Activated CD4-positive, alpha-beta T cell treated with anti-CD3 and anti-CD28 coated beads, Interleukin-2, Interleukin-4, amounts not matched to agents 100 ng/mL and 50 ng/mL, durations not matched to agents 16 hours and 8 hours (primary cell): ENCODE measurements around the gene HPSE2.

Source experiments
- DNase-seq: peaks from one replicate; pipeline ENCODE4 v3.0.0-alpha.2; 2020; ENCODE audit warnings: low spot score

The HPSE2 gene

GRCh38 chr10:98832738-98833137 is 402.9 kb downstream of the HPSE2 start:
- no peak for DNase-seq

- no peak for DNase-seq
Observed at GRCh38 chr10:98832196-98832595, 403.5 kb downstream of the HPSE2 start.

GRCh38 chr10:98831391-98831790 is 404.3 kb downstream of the HPSE2 start:
- DNase-seq = no peak

GRCh38 chr10:98825741-98826140 is 409.9 kb downstream of the HPSE2 start:
- DNase-seq = no peak

GRCh38 chr10:98817396-98817795 is 418.3 kb downstream of the HPSE2 start:
- DNase-seq = no peak

- no peak for DNase-seq
Observed at GRCh38 chr10:98815039-98815885, 420.4 kb downstream of the HPSE2 start.

GRCh38 chr10:98814470-98814869 is 421.2 kb downstream of the HPSE2 start:
- DNase-seq = no peak

- no peak for DNase-seq
Observed at GRCh38 chr10:98808282-98808892, 427.3 kb downstream of the HPSE2 start.

- no peak for DNase-seq
Observed at GRCh38 chr10:98800263-98800662, 435.4 kb downstream of the HPSE2 start.

- DNase-seq = no peak
Observed at GRCh38 chr10:98795467-98795866, 440.2 kb downstream of the HPSE2 start.

- no peak for DNase-seq
Observed at GRCh38 chr10:98790817-98791216, 444.8 kb downstream of the HPSE2 start.

- DNase-seq = no peak
Observed at GRCh38 chr10:98778277-98778759, 457.3 kb downstream of the HPSE2 start.

GRCh38 chr10:98758463-98758862 is 477.2 kb downstream of the HPSE2 start:
- no peak for DNase-seq

- DNase-seq = peak; percentile 10
Observed at GRCh38 chr10:98748298-98748697, 487.4 kb downstream of the HPSE2 start.

- DNase-seq = no peak
Observed at GRCh38 chr10:98745645-98746044, 490.0 kb downstream of the HPSE2 start.

GRCh38 chr10:98720551-98720950 is 515.1 kb downstream of the HPSE2 start:
- no peak for DNase-seq

GRCh38 chr10:98713586-98713985 is 522.1 kb downstream of the HPSE2 start:
- no peak for DNase-seq

- no peak for DNase-seq
Observed at GRCh38 chr10:98696516-98696915, 539.1 kb downstream of the HPSE2 start.

GRCh38 chr10:98694883-98695282 is 540.8 kb downstream of the HPSE2 start:
- DNase-seq = no peak

GRCh38 chr10:98694014-98694413 is 541.6 kb downstream of the HPSE2 start:
- no peak for DNase-seq

- no peak for DNase-seq
Observed at GRCh38 chr10:98687685-98688084, 548.0 kb downstream of the HPSE2 start.

GRCh38 chr10:98684019-98684899 is 551.4 kb downstream of the HPSE2 start:
- DNase-seq = no peak
